ENCODE measurements around the gene SLC44A1. TPM values are rescaled to one million over a fixed set of nuclear protein-coding genes. Genes with fewer than 3 reads are reported as not detected.
"Not testable (repeated sequence)": the region's sequence is repeated elsewhere in the genome, so short reads cannot be mapped to it uniquely, and the experiment has no call there.

The SLC44A1 gene
- total RNA-seq, 1 donor from 2014 or later: 69.7 TPM

- Mint-ChIP-seq H3K9me3 (ENCODE audit: unreplicated experiment) (no peaks in the 10 kb centered on the region), H3K4me3 (ENCODE audit: unreplicated experiment) (peak overlapping the region; percentile 17), H3K27me3 (ENCODE audit: unreplicated experiment) (no peaks in the 10 kb centered on the region), H3K4me1 (ENCODE audit: unreplicated experiment) (peaks cover 2% of the 10 kb centered on the region), H3K27ac (ENCODE audit: unreplicated experiment) (no peak overlapping the region), H3K36me3 (ENCODE audit: low read depth, unreplicated experiment) (no peaks in the 10 kb centered on the region)
- TF ChIP-seq, protein P1, sequence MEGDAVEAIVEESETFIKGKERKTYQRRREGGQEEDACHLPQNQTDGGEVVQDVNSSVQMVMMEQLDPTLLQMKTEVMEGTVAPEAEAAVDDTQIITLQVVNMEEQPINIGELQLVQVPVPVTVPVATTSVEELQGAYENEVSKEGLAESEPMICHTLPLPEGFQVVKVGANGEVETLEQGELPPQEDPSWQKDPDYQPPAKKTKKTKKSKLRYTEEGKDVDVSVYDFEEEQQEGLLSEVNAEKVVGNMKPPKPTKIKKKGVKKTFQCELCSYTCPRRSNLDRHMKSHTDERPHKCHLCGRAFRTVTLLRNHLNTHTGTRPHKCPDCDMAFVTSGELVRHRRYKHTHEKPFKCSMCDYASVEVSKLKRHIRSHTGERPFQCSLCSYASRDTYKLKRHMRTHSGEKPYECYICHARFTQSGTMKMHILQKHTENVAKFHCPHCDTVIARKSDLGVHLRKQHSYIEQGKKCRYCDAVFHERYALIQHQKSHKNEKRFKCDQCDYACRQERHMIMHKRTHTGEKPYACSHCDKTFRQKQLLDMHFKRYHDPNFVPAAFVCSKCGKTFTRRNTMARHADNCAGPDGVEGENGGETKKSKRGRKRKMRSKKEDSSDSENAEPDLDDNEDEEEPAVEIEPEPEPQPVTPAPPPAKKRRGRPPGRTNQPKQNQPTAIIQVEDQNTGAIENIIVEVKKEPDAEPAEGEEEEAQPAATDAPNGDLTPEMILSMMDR (IDR thresholded peaks at IDR 0.05; ENCODE audit: unreplicated experiment): no peak
- DNase-seq (ENCODE audit: low spot score): no peak
Measured at GRCh38 chr9:105264380-105264779, 19.9 kb downstream of the SLC44A1 start.

GRCh38 chr9:105268254-105268653, 23.8 kb downstream of the SLC44A1 start:
- H3K27me3 Mint-ChIP-seq (ENCODE audit: unreplicated experiment); H3K36me3 Mint-ChIP-seq (ENCODE audit: low read depth, unreplicated experiment); H3K4me3 Mint-ChIP-seq (ENCODE audit: unreplicated experiment); H3K27ac Mint-ChIP-seq (ENCODE audit: unreplicated experiment); DNase-seq (ENCODE audit: low spot score); H3K9me3 Mint-ChIP-seq (ENCODE audit: unreplicated experiment): not testable (repeated sequence)
- H3K4me1 Mint-ChIP-seq (ENCODE audit: unreplicated experiment): peaks cover 17% of the 10 kb centered on the region

GRCh38 chr9:105269593-105269992, 25.1 kb downstream of the SLC44A1 start:
- H3K4me3 Mint-ChIP-seq (ENCODE audit: unreplicated experiment): no peak overlapping the region
- TF ChIP-seq, protein P1 (IDR thresholded peaks at IDR 0.05; ENCODE audit: unreplicated experiment): no peak

DNA sequence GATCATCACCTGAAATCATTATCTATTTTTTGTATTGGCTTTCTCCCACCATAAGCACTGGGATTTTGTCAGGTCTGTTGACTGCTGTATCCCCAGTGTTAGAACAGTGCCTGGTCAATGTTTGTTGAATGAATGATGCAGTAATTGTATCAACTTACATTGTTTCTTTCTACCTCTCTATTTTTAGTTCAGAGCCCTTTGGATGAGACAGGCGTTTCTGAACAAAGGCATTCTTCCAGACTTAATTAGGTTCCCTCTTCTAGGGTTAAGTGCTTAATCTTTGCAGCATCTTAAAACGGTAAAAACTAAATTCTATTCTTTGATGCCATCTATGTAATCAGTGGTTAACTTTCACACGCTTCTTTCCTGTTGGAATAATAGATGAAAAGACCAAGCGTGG, 26.3 kb downstream of the SLC44A1 start:
- Mint-ChIP-seq H3K4me1 (ENCODE audit: unreplicated experiment) (peaks cover 15% of the 10 kb centered on the region), H3K36me3 (ENCODE audit: low read depth, unreplicated experiment) (no peaks in the 10 kb centered on the region), H3K27ac (ENCODE audit: unreplicated experiment) (no peak overlapping the region), H3K27me3 (ENCODE audit: unreplicated experiment) (no peaks in the 10 kb centered on the region), H3K4me3 (ENCODE audit: unreplicated experiment) (no peak overlapping the region), H3K9me3 (ENCODE audit: unreplicated experiment) (no peaks in the 10 kb centered on the region)
- DNase-seq (ENCODE audit: low spot score): no peak
- TF ChIP-seq, protein P1 (IDR thresholded peaks at IDR 0.05; ENCODE audit: unreplicated experiment): no peak

More at GRCh38 chr9:105269593-105269992, 25.1 kb downstream of the SLC44A1 start:
- Mint-ChIP-seq H3K9me3 (ENCODE audit: unreplicated experiment) (no peaks in the 10 kb centered on the region), H3K27ac (ENCODE audit: unreplicated experiment) (no peak overlapping the region), H3K27me3 (ENCODE audit: unreplicated experiment) (no peaks in the 10 kb centered on the region), H3K4me1 (ENCODE audit: unreplicated experiment) (peaks cover 15% of the 10 kb centered on the region), H3K36me3 (ENCODE audit: low read depth, unreplicated experiment) (no peaks in the 10 kb centered on the region)
- DNase-seq (ENCODE audit: low spot score): no peak

DNA sequence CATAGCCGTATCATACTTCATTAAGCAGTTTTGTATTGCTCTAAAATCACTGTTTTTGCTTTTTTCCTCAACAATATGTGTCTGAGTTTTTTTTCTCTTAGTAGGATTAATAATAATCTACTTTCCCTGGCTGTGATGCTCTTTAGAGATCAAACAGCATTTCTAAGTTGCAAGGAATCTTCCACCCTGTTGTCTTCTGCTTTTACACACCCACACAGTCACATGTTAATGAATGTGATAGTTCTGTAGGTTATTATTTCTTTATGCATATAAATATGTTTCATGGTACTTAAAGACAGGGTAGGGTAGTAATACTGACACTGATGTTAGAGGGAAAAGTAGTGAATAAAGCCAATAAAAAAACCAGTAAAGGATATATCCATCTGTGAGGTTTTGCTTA, 29.3 kb downstream of the SLC44A1 start:
- DNase-seq (ENCODE audit: low spot score): no peak
- TF ChIP-seq, protein P1 (IDR thresholded peaks at IDR 0.05; ENCODE audit: unreplicated experiment): no peak
- no peaks in the 10 kb centered on the region for H3K36me3 Mint-ChIP-seq (ENCODE audit: low read depth, unreplicated experiment)
- H3K27me3 Mint-ChIP-seq (ENCODE audit: unreplicated experiment): no peaks in the 10 kb centered on the region
- H3K4me3 Mint-ChIP-seq (ENCODE audit: unreplicated experiment): no peak overlapping the region
- H3K9me3 Mint-ChIP-seq (ENCODE audit: unreplicated experiment): no peaks in the 10 kb centered on the region
- no peak overlapping the region for H3K27ac Mint-ChIP-seq (ENCODE audit: unreplicated experiment)
- H3K4me1 Mint-ChIP-seq (ENCODE audit: unreplicated experiment): peaks cover 15% of the 10 kb centered on the region

Measured in endothelial cell (in vitro differentiated cells).